GM19463 (cell line): ENCODE data around the gene ENTPD1.
"Not testable (repeated sequence)": the region's sequence is repeated elsewhere in the genome, so short reads cannot be mapped to it uniquely, and the experiment has no call there.

ENCODE experiments used
- ATAC-seq: cut with Tn5 transposase; IDR thresholded peaks from one replicate; pipeline ENCODE4 v1.9.1; 2021; ENCODE audit warnings: mild to moderate bottlenecking, moderate library complexity; ENCODE audit not compliant: unreplicated experiment

ENTPD1 gene

DNA sequence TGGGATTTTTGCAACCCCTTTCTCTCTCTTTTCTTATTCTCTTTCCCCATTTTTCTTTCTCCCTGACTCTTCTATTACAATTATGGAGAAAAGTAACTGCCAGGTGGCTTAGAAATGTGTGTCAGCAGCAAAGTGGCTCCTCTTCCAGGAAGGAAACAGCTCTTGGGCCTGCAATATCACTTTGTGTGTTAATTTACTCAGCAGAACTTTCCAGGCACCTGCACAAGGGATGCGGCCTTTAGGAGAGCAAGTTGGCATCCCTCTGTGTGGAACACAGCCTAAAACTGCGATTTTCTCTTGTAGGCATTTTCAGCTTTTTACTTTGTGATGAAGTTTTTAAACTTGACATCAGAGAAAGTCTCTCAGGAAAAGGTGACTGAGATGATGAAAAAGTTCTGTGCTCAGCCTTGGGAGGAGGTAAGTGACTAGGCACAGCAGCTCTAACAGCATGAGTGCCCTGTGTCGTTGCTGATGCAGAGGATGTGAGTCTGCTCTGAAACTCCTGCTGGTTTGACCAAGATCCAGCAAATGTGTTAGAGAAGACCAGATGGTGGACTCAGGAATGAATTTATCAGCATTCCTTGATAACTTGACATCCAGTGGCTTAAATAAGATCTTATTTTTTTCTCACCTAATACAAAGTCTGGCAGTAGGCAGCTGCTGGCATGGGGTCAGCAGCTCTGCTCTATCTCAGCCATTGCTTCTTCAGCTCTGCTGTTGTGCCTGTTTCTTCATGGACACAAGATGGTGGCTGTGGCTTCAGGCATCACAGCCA, 104.4 kb downstream of the ENTPD1 start:
- ATAC-seq, result no peak

DNA sequence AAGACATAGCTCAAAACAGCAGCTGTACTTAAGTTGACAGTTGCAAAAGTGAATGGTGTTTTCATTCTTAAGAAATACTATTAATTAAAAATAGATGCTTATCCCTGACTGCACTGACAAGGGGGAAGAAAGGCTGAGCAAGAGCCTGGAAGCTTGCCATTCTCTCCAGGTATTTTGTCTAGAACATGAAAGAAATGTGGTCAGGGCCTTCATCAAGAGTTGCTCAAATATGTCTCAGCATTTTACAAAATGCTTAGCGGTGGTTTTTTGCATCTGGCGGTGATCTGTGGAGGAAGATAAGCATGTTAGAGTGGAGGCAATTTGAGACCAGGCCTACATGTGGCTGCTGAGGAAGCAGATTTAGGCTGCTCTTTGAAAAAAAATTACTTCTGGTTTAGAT, 105.4 kb downstream of the ENTPD1 start:
- ATAC-seq, result no peak

DNA sequence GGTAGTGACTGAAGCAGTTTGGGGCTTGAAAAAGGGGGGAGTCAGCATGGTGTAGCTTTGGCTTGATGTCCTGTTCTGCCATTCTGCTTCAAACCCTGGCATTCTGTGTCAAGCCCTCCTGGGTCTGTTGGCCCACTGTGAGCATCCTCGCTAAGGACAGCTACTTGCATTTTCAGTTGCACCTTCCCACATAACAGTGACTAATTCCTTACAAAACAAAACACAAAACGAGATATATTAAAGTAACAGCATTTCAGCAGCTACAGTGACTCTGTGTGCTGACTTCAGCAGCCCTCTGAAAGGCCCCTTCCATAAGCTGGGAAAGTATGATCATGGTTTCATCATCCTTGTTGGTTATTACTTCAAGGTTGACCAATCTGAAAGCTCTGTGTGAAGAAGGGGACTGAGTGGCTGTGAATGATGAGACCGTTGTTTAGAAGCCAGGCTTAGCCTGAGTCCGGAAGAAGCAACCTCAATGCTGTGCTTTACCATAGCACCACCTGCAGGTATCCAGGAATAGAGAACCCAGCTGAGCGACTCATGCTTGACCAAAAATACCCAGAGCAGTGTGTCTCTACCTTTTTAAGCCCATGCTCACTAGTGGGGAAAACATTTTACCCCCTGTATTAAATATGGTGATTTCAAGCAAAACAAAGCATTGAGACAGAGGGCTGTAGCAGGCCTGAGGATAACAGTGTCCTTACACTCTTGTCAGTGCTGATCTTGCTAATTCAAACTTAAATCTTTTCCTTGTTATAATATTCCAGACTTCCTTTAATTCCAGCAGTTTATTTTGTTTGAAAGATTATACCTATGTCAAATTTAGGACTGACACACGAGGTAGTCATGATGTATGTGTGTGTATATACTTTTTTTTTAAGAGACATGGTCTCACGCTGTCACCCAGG, 109.2 kb downstream of the ENTPD1 start:
- ATAC-seq, result peak; percentile 89

DNA sequence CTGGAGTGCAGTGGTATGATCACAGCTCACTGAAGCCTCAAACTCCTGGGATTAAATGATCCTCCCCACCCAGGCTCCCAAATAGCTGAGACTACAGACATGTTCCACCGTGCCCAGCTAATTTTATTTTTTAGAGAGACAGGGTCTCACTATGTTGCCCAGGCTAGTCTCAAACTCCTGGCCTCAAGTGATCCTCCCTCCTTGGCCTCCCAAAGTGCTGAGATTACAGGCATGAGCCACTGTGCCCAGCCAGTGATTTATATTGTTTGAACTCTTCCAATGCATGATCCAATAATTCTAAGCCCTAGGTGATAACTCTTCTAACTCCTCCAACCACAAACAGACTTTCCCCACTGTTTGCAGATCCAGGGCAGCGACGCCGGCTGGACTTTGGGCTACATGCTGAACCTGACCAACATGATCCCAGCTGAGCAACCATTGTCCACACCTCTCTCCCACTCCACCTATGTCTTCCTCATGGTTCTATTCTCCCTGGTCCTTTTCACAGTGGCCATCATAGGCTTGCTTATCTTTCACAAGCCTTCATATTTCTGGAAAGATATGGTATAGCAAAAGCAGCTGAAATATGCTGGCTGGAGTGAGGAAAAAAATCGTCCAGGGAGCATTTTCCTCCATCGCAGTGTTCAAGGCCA, 110.0 kb downstream of the ENTPD1 start:
- no peak for ATAC-seq

DNA sequence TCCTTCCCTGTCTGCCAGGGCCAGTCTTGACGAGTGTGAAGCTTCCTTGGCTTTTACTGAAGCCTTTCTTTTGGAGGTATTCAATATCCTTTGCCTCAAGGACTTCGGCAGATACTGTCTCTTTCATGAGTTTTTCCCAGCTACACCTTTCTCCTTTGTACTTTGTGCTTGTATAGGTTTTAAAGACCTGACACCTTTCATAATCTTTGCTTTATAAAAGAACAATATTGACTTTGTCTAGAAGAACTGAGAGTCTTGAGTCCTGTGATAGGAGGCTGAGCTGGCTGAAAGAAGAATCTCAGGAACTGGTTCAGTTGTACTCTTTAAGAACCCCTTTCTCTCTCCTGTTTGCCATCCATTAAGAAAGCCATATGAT, 110.5 kb downstream of the ENTPD1 start:
- no peak for ATAC-seq

DNA sequence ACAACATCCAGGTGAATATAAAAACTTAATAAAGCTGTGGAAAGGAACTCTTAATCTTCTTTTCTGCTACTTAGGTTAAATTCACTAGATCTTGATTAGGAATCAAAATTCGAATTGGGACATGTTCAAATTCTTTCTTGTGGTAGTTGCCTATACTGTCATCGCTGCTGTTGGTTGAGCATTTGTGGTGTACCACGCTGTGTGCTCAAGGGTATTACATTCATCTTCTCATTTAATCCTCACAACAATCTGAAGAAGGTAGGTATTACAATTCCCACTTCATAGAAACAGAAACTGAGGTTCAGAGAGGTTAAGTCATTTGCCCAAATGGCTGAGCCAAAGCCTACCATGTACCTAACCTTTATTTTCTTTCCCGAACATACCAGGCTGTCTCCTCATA, 111.9 kb downstream of the ENTPD1 start:
- no peak for ATAC-seq

DNA sequence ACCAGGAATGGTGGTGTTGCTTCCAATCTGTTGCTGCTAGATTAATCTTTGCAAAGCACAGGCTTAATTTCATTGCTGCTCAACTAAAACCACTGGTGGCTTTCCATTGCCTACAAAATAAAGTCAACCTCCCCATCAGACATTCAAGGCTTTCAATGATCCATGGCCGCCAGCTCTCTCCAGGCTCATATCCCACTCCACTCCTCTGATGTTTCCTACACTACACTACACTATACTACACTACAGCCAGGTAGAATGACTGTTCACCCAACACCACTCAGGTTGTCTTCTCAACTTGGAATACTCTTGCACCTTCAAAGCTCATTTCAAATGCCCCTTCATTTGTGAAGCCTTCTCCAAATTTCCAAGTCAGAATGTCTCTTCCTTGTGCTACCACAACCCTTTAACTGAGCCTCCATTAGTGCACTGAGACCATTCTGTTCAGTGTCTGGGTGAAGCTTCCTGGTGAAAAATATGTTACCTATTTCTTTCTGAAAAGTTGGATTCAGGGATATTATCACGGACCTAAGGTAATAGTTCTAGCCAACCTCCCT, 116.3 kb downstream of the ENTPD1 start:
- no peak for ATAC-seq

DNA sequence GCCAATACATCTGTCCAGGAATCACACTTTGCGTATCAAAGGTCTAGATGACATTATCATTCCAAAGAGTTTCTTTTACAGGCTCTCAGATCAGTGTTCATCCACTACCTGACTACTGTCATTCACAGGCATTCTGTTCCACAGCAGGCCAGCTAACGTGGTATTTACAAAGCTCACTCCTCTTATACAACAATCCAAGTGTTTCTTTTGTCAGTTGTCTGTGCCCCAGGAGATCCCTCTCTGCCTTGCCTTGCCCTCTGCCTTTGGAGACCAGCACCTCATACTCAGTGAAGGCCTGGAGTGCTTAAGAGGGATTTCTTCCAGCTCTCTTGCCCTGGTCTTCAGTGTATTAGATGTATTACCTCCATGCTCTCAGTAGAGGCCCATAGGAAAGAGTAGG, 117.2 kb downstream of the ENTPD1 start:
- no peak for ATAC-seq

DNA sequence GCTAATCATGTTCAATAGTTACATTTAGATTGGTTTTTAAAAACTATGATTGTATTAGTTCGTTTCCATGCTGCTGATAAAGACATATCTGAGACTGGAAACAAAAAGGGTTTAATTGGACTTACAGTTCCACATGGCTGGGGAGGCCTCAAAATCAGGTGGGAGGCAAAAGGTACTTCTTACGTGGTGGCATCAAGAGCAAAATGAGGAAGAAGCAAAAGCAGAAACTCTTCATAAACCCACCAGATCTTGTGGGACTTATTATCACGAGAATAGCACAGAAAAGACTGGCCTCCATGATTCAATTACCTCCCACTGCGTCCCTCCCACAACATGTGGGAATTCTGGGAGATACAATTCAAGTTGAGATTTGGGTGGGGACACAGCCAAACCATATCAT, 117.7 kb downstream of the ENTPD1 start:
- ATAC-seq, result no peak

DNA sequence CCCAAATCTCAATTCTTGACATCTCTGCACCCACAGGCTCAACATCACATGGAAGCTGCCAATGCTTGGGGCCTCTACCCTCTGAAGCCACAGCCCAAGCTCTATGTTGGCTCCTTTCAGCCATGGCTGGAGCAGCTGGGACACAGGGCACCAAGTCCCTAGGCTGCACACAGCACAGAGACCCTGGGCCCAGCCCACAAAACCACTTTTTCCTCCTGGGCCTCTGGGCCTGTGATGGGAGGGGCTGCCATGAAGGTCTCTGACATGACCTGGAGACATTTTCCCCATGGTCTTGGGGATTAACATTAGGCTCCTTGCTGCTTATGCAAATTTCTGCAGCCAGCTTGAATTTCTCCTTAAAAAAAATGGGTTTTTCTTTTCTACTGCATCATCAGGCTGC, 118.8 kb downstream of the ENTPD1 start:
- not testable (repeated sequence) for ATAC-seq

DNA sequence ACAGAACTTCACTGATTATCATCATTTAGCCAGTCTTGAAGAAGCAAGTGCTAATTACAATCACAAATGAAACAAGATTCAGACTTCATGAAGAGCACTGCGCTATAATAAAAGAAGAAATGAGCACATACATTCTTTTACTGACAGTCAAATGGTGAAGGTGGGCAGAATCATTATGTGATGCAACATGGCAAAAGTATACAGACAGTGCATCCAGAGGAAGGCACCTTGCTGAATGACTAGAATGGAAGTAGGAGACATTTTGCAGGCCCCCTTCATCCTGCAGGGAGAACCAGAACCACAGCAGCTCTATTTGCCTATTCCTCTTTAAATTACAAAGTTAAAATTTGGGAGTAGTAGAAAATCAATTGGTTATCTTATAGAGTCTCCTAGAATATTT, 120.8 kb downstream of the ENTPD1 start:
- ATAC-seq, result no peak

DNA sequence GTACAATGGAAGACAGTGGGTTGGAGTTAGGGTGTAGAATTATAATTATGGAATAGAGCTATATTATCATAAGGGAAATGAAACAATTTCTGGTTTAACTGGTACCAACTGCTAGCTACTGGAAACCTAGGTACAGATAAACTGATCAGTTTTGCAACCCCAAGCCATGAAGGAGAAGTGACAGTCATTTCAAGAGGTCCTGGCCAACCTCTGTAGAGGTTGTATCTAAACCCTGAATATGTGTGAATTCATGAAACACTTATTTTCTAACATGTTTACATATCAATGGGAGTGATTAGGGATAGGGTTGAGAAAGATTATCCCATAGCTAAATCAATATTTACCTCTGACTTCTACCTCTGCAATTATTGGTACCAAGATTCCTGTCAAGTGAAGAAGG, 121.9 kb downstream of the ENTPD1 start:
- peak; percentile 66 for ATAC-seq

DNA sequence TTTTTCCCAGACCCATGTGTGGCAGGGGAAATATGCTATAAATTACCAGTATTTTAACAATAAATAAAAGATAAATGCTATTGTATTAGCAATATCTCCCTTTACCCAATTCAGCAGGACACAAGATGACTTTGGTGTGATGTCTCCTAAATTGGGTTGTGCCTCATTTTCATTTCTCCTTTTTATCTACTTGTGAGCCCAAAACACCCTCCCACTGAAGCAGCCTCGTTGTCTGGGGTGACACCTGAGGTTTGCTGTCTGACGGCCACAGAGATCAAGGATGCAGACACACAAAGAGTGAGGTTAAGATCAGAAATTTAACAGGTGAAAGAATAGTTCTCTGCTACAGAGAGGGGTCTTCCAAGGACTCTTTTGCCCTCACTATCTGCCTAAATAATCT, 124.7 kb downstream of the ENTPD1 start:
- no peak for ATAC-seq

DNA sequence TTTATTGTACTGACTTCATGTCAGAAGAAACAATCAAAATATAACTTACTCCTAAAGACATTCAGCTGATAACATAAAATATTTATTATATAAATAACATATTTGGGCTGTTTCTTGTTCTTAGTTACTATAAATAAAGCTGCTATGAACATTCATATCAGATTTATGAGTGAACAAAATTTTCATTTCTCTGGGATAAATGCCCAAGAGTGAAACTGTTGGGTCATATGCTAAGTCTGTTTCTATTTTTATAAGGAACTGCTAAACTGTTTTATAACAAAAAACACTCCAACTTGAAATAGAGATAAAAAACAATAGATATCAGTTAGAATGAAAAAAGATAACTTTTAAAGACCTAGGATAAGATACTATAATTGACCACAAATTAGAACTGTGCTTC, 125.4 kb downstream of the ENTPD1 start:
- no peak for ATAC-seq

DNA sequence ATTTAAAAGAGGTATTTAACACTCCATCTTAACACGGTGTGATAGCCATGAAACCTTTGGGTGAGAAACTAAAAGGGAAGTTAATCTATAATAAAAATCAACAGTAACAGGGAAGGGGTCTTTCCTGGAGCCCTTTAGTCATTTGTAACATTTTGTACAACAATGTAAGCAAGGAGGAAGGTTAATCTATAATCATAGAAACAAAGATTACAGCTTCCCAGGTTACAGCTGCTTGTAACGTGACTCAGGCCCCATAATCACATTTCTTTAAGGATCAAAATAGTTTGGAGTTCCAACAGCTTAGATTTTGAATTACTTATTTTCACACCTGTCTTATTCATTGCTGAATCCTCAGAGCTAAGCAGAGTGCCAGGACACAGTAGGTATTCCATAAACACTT, 133.9 kb downstream of the ENTPD1 start:
- ATAC-seq, result no peak

DNA sequence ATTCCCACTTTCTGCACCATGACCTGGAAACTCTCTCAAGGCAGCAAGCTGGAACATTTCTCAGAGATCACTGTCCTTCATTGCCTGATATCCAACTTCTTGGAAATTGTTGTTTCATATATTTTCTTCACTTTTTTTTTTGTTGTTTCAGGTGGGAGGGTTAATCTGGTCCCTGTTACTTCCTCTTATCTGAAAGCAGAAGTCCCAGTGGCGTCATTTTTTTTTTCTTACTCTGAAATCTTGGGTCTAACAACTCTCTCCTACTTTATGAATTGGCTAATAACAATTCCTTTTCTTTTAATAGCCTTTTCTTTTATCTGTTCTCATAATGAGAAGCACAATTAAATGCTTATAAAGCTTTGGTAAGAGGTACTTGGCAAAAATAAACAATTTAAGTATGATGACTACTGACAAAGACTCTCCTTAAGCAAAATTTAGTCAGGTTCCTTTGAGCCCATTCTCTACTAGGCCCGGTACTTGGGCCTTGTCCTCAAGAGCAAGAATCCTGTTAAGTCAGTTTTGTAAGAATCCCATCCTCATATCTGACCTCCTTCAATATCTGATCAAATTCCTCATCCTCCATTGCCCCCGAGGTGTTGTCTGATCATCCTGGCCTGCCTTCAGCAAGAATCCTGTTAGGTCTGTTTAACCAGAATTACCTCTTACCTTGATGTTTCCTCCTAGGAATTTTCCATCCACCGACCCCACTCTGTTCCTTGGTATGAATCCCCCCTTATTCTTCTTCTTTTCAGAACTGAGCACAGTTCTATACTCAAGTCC, 140.3 kb downstream of the ENTPD1 start:
- ATAC-seq, result no peak

DNA sequence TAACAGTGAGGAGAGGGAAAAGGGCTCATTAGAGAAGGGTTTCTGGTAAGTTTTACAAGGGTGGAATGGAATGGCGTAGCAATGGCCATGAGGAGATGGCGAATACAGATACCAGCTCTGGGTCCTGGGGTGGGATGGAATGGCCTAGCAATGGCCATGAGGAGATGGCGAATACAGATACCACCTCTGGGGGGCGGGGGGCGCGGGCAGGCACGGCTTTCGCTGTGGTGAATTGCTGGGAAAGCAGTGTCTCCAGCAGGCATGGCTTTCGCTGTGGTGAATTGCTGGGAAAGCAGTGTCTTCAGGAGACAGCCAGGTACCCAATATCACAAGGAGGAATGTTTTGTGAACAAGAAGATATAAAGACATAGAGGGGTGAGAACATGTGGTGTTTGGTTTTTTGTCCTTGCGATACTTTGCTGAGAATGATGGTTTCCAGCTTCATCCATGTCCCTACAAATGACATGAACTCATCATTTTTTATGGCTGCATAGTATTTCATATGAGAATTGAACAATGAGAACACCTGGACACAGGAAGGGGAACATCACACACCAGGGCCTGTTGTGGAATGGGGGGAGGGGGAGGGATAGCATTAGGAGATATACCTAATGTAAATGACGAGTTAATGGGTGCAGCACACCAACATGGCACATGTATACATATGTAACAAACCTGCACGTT, 150.1 kb downstream of the ENTPD1 start:
- not testable (repeated sequence) for ATAC-seq

DNA sequence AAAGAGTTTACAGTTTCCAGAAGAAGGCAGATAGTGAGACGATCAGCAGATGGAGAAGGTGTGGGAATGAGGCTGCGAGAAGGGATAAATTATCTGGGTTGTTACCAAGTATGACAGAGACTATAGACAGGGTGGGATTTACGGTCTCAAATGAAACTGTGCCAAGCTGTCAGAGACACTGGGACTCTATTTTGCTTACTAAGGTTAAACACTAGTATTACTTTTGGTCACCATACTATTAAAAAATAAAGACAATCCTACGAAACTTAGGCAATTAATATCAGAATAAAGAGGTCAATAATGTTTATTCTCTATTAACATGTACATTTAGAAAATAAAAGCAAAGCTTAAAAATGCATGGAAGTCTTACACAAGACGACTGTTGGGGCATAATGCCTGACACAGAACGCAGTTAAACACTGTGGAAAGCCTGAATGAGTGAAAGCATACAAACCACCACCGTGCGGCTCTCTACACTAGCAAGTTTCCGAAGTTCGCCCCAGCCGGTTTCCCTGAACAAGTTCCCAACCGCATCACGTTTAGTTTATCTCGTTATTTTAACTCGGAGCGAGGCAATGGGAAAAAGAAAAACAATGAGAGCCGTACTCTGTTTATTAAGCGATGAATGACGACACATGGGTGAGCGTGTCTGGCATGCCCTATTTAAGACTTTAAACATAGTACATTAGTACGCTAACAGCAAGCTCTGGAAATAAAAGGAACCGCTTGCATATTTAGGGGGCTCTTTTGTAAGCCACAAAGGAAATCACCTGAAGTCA, 150.9 kb downstream of the ENTPD1 start:
- ATAC-seq, result peak; percentile 22
